SU-DHL-6 (cell line): ENCODE measurements around the gene ACTL7A.

ENCODE experiments used
- H2AFZ ChIP-seq: fragments of 200-600 bp; sonication (generic); 2 replicates; pipeline ENCODE4 v1.6.1; 2014; ENCODE audit warnings: low read depth, mild to moderate bottlenecking, moderate library complexity, mixed read lengths, antibody characterized with exemption, low read length; ENCODE audit not compliant: severe bottlenecking
- H3F3A ChIP-seq: fragments of 200-600 bp; shearing (Covaris generic); 2 replicates; pipeline ENCODE4 v1.6.0; 2016; ENCODE audit warnings: antibody characterized with exemption, mild to moderate bottlenecking; ENCODE audit not compliant: insufficient read depth
- H3K27ac ChIP-seq: fragments of 200-600 bp; sonication (generic); 2 replicates; pipeline ENCODE4 v1.5.1; 2016; ENCODE audit warnings: low read depth, mild to moderate bottlenecking, low read length, moderate library complexity, mixed read lengths
- H3K27me3 ChIP-seq: fragments of 200-600 bp; sonication (generic), shearing (Covaris generic); 2 replicates; pipeline ENCODE4 v1.6.0; 2014; ENCODE audit warnings: mild to moderate bottlenecking, low read length
- H3K36me3 ChIP-seq: fragments of 200-600 bp; sonication (generic); 2 replicates; pipeline ENCODE4 v1.6.1; 2014; ENCODE audit warnings: mild to moderate bottlenecking, low read length, mixed read lengths
- H3K4me2 ChIP-seq: fragments of 300-600, 200-600 bp; shearing (Covaris generic), sonication (generic); 2 replicates; pipeline ENCODE4 v1.6.0; 2014; ENCODE audit warnings: low read length, low read depth, mild to moderate bottlenecking; ENCODE audit not compliant: poor library complexity, severe bottlenecking
- H3K4me3 ChIP-seq: fragments of 200-600 bp; sonication (generic); 2 replicates; pipeline ENCODE4 v1.5.1; 2014; ENCODE audit warnings: antibody characterized with exemption, low read length, mild to moderate bottlenecking, mixed read lengths; ENCODE audit not compliant: insufficient read depth, poor library complexity, severe bottlenecking
- H3K79me2 ChIP-seq: fragments of 200-600 bp; sonication (generic); 2 replicates; pipeline ENCODE4 v1.6.1; 2014; ENCODE audit warnings: mild to moderate bottlenecking, low read length, moderate library complexity; ENCODE audit not compliant: insufficient read depth
- H3K9ac ChIP-seq: fragments of 200-600 bp; sonication (generic); 2 replicates; pipeline ENCODE4 v1.7.0; 2014; ENCODE audit warnings: mild to moderate bottlenecking, low read length
- H3K9me2 ChIP-seq: fragments of 200-600 bp; sonication (generic); replicated peaks from 2 replicates; pipeline ENCODE4 v1.6.1; 2014; ENCODE audit warnings: low read length; ENCODE audit not compliant: insufficient read depth
- H3K9me3 ChIP-seq: fragments of 200-600 bp; sonication (generic); 2 replicates; pipeline ENCODE4 v1.6.1; 2014; ENCODE audit warnings: low read length, mixed read lengths; ENCODE audit not compliant: insufficient read depth
- H4K20me1 ChIP-seq: fragments of 200-600 bp; sonication (generic); 2 replicates; pipeline ENCODE4 v1.6.1; 2014; ENCODE audit warnings: low read depth, mild to moderate bottlenecking, antibody characterized with exemption, low read length, moderate library complexity, mixed read lengths
- EZH2phosphoT487 ChIP-seq: fragments of 200-600 bp; sonication (generic), shearing (Covaris generic); conservative IDR thresholded peaks from 2 replicates; pipeline ENCODE4 v1.6.1; 2018; ENCODE audit warnings: mild to moderate bottlenecking, antibody characterized with exemption, low read length, moderate library complexity, mixed read lengths
- TF ChIP-seq, protein P1 (sequence below): fragments of 200-600 bp; sonication (generic); IDR thresholded peaks from one replicate; pipeline ENCODE4 v1.5.1; 2017; ENCODE audit warnings: antibody characterized with exemption, mild to moderate bottlenecking, low read length, moderate library complexity; ENCODE audit not compliant: insufficient read depth, poor library complexity, severe bottlenecking

The ACTL7A gene

DNA sequence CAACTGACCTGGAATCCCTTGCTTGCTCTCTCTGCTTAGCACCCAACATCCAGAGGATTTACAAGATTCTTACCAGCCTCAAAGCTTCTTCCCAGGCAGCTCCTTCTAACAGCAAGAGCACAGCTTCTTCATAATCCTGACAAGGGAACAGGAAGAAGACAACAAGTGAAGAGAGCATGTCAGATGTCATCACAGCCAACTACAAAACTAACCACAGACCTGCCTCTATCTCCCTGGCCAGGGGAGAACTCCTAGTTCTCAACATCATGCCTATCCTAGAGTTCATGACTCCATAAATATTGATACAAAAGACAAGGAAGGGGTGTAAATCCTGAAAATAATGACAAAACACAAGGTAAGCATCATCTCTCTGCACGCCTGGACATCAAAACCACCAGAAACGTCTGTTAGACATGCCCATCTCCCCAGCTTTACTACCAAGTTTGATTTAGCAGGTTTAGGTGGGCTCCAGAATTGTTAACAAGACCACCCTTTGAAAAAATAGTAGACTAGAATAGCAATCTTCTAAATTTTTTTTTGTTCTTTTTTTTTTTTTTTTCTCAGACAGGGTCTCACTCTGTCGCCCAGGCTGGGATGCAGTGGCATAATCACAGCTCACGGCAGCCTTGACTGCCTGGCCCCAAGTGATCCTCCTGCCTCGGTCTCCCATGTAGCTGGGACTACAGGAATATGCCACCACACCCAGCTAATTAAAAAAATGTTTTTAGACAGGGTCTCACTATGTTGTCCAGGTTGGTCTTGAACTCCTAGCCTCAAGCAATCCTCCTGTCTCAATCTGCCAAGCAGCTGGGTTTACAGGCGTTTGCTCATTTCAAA is 20.2 kb downstream of the ACTL7A start:
- H3K9me3 ChIP-seq = no peaks in the 10 kb centered on the region
- H3K27ac ChIP-seq = no peak overlapping the region
- TF ChIP-seq EZH2phosphoT487 = no peak
- TF ChIP-seq, protein P1, sequence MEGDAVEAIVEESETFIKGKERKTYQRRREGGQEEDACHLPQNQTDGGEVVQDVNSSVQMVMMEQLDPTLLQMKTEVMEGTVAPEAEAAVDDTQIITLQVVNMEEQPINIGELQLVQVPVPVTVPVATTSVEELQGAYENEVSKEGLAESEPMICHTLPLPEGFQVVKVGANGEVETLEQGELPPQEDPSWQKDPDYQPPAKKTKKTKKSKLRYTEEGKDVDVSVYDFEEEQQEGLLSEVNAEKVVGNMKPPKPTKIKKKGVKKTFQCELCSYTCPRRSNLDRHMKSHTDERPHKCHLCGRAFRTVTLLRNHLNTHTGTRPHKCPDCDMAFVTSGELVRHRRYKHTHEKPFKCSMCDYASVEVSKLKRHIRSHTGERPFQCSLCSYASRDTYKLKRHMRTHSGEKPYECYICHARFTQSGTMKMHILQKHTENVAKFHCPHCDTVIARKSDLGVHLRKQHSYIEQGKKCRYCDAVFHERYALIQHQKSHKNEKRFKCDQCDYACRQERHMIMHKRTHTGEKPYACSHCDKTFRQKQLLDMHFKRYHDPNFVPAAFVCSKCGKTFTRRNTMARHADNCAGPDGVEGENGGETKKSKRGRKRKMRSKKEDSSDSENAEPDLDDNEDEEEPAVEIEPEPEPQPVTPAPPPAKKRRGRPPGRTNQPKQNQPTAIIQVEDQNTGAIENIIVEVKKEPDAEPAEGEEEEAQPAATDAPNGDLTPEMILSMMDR = no peak
- no peaks in the 10 kb centered on the region for H3F3A ChIP-seq
- H3K9me2 ChIP-seq = no peaks in the 10 kb centered on the region
- no peaks in the 10 kb centered on the region for H3K79me2 ChIP-seq
- H3K36me3 ChIP-seq = peaks cover 4% of the 10 kb centered on the region; the same call in 1 of the 2 replicates
- no peak overlapping the region for H3K9ac ChIP-seq
- no peak overlapping the region for H3K4me2 ChIP-seq
- no peaks in the 10 kb centered on the region for H4K20me1 ChIP-seq
- no peak overlapping the region for H2AFZ ChIP-seq
- no peak overlapping the region for H3K4me3 ChIP-seq
- no peaks in the 10 kb centered on the region for H3K27me3 ChIP-seq

DNA sequence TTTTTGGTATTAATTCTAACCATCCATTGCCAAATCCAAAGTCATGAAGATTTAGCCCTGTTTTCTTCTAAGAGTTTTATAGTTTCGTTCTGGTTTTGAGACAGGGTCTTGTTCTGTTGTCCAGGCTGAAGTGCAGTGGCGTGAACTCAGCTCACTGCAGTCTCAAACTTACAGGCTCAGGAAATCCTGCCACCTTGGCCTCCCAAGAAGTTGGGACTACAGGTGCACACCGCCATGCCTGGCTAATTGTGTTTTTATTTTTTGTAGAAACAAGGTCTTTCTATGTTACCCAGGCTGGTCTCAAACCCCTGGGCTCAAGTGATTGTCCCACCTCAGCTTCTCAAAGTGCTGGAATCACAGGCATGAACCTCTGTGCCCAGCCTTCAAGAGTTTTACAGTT is 21.0 kb downstream of the ACTL7A start:
- Histone ChIP-seq H3K9me3 (no peaks in the 10 kb centered on the region), H3F3A (no peaks in the 10 kb centered on the region), H2AFZ (no peak overlapping the region), H3K9ac (no peak overlapping the region), H3K9me2 (no peaks in the 10 kb centered on the region), H4K20me1 (no peaks in the 10 kb centered on the region), H3K36me3 (peaks cover 4% of the 10 kb centered on the region; the same call in 1 of the 2 replicates), H3K79me2 (no peaks in the 10 kb centered on the region), H3K27me3 (no peaks in the 10 kb centered on the region), H3K27ac (no peak overlapping the region), H3K4me3 (no peak overlapping the region), H3K4me2 (no peak overlapping the region)
- TF ChIP-seq, protein P1 = no peak
- no peak for TF ChIP-seq EZH2phosphoT487

DNA sequence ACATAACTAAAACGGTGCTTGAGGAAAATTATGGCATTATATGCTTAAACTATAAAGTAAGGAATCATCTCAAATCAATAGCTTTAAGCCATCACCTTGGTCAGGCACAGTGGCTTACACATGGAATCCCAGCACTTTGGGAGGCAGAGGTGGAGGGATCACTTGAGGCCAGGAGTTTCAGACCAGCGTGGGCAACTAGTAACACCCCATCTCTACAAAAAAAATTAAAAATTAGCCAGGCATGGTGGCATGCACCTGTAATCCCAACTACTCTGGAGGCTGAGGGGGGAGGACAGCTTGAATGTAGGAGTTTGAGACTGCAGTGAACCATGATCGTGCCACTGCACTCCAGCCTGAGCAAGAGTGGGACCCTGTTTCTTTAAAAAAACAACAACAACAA is 22.6 kb downstream of the ACTL7A start:
- TF ChIP-seq EZH2phosphoT487 = no peak
- TF ChIP-seq, protein P1 = no peak

More for the DNA sequence above, 22.6 kb downstream of the ACTL7A start:
- Histone ChIP-seq H3K27ac (no peak overlapping the region), H4K20me1 (no peaks in the 10 kb centered on the region), H3K36me3 (peaks cover 4% of the 10 kb centered on the region; the same call in 1 of the 2 replicates), H3K4me3 (no peak overlapping the region), H3K9me3 (no peaks in the 10 kb centered on the region), H3K79me2 (no peaks in the 10 kb centered on the region), H3K27me3 (no peaks in the 10 kb centered on the region), H3K9me2 (no peaks in the 10 kb centered on the region), H2AFZ (no peak overlapping the region), H3F3A (no peaks in the 10 kb centered on the region), H3K9ac (no peak overlapping the region), H3K4me2 (no peak overlapping the region)
